OCI-LY7 (cell line): Measurements from ENCODE around the gene CDKAL1.

ENCODE experiments used
- CTCF ChIP-seq: fragments of 200-600 bp; sonication (generic); conservative IDR thresholded peaks from 2 replicates; pipeline ENCODE4 v1.5.1; 2014; ENCODE audit warnings: mild to moderate bottlenecking, antibody characterized with exemption, low read length, moderate library complexity, mixed read lengths
- EZH2phosphoT487 ChIP-seq: fragments of 200-600 bp; sonication (generic); IDR thresholded peaks from 2 replicates; pipeline ENCODE4 v1.6.1; 2018; ENCODE audit warnings: low read depth, borderline replicate concordance, mild to moderate bottlenecking, mixed run types, antibody characterized with exemption, low read length, moderate library complexity, mixed read lengths

- TF ChIP-seq CTCF (no peak), EZH2phosphoT487 (no peak)
These were observed 694.2 kb downstream of the CDKAL1 start for GRCh38 chr6:21228411-21228810.
